MG63 (cell line): ENCODE data around the gene HIP1. TPM values are rescaled to one million over a fixed set of nuclear protein-coding genes. Genes with fewer than 3 reads are reported as not detected.
"Not testable (repeated sequence)": the region's sequence is repeated elsewhere in the genome, so short reads cannot be mapped to it uniquely, and the experiment has no call there.

ENCODE experiments used
- DNase-seq: peaks from one replicate; pipeline ENCODE4 v3.0.0-alpha.2; 2020
- H3K27me3 ChIP-seq: fragments of 250-450 bp; sonication (Bioruptor Pico); 2 replicates; pipeline ENCODE4 v1.5.1; 2020; ENCODE audit warnings: mild to moderate bottlenecking, moderate library complexity
- H3K36me3 ChIP-seq: fragments of 250-450 bp; sonication (Bioruptor Pico); 2 replicates; pipeline ENCODE4 v1.5.1; 2020; ENCODE audit warnings: mild to moderate bottlenecking, moderate library complexity
- H3K4me3 ChIP-seq: fragments of 250-450 bp; sonication (Bioruptor Pico); 2 replicates; pipeline ENCODE4 v1.5.1; 2020; ENCODE audit warnings: mild to moderate bottlenecking, moderate library complexity
- H3K9me3 ChIP-seq: fragments of 250-450 bp; sonication (Bioruptor Pico); 2 replicates; pipeline ENCODE4 v1.5.1; 2020; ENCODE audit warnings: mild to moderate bottlenecking, moderate library complexity
- total RNA-seq: library from RNA; depleted of rRNA; stranded (reverse); fragments of >200 nt; shearing (Covaris generic); gene quantifications from 2 replicates; pipeline ENCODE4 v1.2.3, GENCODE V29; 2014; ENCODE audit warnings: low replicate concordance

HIP1 gene
- total RNA-seq, 1 experiment from 2014 or later, result 5.2 TPM

- no peaks in the 10 kb centered on the region for H3K9me3 ChIP-seq
- no peak for DNase-seq
- H3K36me3 ChIP-seq, result no peaks in the 10 kb centered on the region
- no peaks in the 10 kb centered on the region for H3K27me3 ChIP-seq
- no peak overlapping the region for H3K4me3 ChIP-seq
These were observed 40.4 kb downstream of the HIP1 start for GRCh38 chr7:75698358-75698757.

GRCh38 chr7:75696263-75697037 is 42.3 kb downstream of the HIP1 start:
- Histone ChIP-seq H3K4me3 (no peak overlapping the region), H3K36me3 (no peaks in the 10 kb centered on the region), H3K9me3 (no peaks in the 10 kb centered on the region), H3K27me3 (no peaks in the 10 kb centered on the region)
- no peak for DNase-seq

- no peak overlapping the region for H3K4me3 ChIP-seq
- no peaks in the 10 kb centered on the region for H3K9me3 ChIP-seq
- no peaks in the 10 kb centered on the region for H3K27me3 ChIP-seq
- no peak for DNase-seq
- H3K36me3 ChIP-seq, result no peaks in the 10 kb centered on the region
These were observed 43.9 kb downstream of the HIP1 start for GRCh38 chr7:75694638-75695399.

GRCh38 chr7:75693668-75694067 is 45.1 kb downstream of the HIP1 start:
- DNase-seq, H3K4me3 ChIP-seq, H3K27me3 ChIP-seq, H3K9me3 ChIP-seq, H3K36me3 ChIP-seq: not testable (repeated sequence)

GRCh38 chr7:75691793-75692543 is 46.8 kb downstream of the HIP1 start:
- no peak for DNase-seq
- no peak overlapping the region for H3K4me3 ChIP-seq
- H3K27me3 ChIP-seq, result no peaks in the 10 kb centered on the region
- no peaks in the 10 kb centered on the region for H3K9me3 ChIP-seq
- H3K36me3 ChIP-seq, result no peaks in the 10 kb centered on the region

- no peaks in the 10 kb centered on the region for H3K27me3 ChIP-seq
- H3K9me3 ChIP-seq, result no peaks in the 10 kb centered on the region
- DNase-seq, result no peak
- H3K4me3 ChIP-seq, result no peak overlapping the region
- no peaks in the 10 kb centered on the region for H3K36me3 ChIP-seq
These were observed 48.6 kb downstream of the HIP1 start for GRCh38 chr7:75690121-75690523.

GRCh38 chr7:75689246-75690099 is 49.3 kb downstream of the HIP1 start:
- no peak for DNase-seq
- Histone ChIP-seq H3K27me3 (no peaks in the 10 kb centered on the region), H3K9me3 (no peaks in the 10 kb centered on the region), H3K36me3 (no peaks in the 10 kb centered on the region), H3K4me3 (no peak overlapping the region)

- no peak for DNase-seq
- Histone ChIP-seq H3K9me3 (no peaks in the 10 kb centered on the region), H3K27me3 (no peaks in the 10 kb centered on the region), H3K4me3 (no peak overlapping the region), H3K36me3 (no peaks in the 10 kb centered on the region)
These were observed 50.3 kb downstream of the HIP1 start for GRCh38 chr7:75688200-75689136.

GRCh38 chr7:75687246-75688088 is 51.3 kb downstream of the HIP1 start:
- no peak overlapping the region for H3K4me3 ChIP-seq
- no peaks in the 10 kb centered on the region for H3K27me3 ChIP-seq
- no peaks in the 10 kb centered on the region for H3K36me3 ChIP-seq
- no peak for DNase-seq
- no peaks in the 10 kb centered on the region for H3K9me3 ChIP-seq

GRCh38 chr7:75686551-75686950 is 52.2 kb downstream of the HIP1 start:
- no peak for DNase-seq
- Histone ChIP-seq H3K9me3 (no peaks in the 10 kb centered on the region), H3K4me3 (no peak overlapping the region), H3K27me3 (no peaks in the 10 kb centered on the region), H3K36me3 (no peaks in the 10 kb centered on the region)

- not testable (repeated sequence) for H3K36me3 ChIP-seq, DNase-seq, H3K4me3 ChIP-seq, H3K27me3 ChIP-seq, H3K9me3 ChIP-seq
These were observed 56.7 kb downstream of the HIP1 start for GRCh38 chr7:75682052-75682451.

GRCh38 chr7:75679060-75679459 is 59.7 kb downstream of the HIP1 start:
- no peak for DNase-seq
- H3K9me3 ChIP-seq, result no peaks in the 10 kb centered on the region
- no peaks in the 10 kb centered on the region for H3K36me3 ChIP-seq

GRCh38 chr7:75669579-75669978 is 69.2 kb downstream of the HIP1 start:
- no peaks in the 10 kb centered on the region for H3K36me3 ChIP-seq
- H3K9me3 ChIP-seq, result no peaks in the 10 kb centered on the region
- no peaks in the 10 kb centered on the region for H3K27me3 ChIP-seq
- no peak overlapping the region for H3K4me3 ChIP-seq
- no peak for DNase-seq

More at GRCh38 chr7:75679060-75679459, 59.7 kb downstream of the HIP1 start:
- Histone ChIP-seq H3K4me3 (no peak overlapping the region), H3K27me3 (no peaks in the 10 kb centered on the region)

GRCh38 chr7:75667938-75668337 is 70.8 kb downstream of the HIP1 start:
- no peak for DNase-seq
- Histone ChIP-seq H3K4me3 (no peak overlapping the region), H3K9me3 (no peaks in the 10 kb centered on the region), H3K36me3 (no peaks in the 10 kb centered on the region), H3K27me3 (no peaks in the 10 kb centered on the region)
